Right forelimb (tissue), 1 donor: Measurements from ENCODE around the gene HYPK.
"Not testable (repeated sequence)": the region's sequence is repeated elsewhere in the genome, so short reads cannot be mapped to it uniquely, and the experiment has no call there.

ENCODE experiments used
- DNase-seq: peaks from one replicate; pipeline ENCODE4 v3.0.0-alpha.2; 2018

The HYPK gene

GRCh38 chr15:43795997-43796396 is 4.4 kb upstream of the HYPK start:
- no peak for DNase-seq

GRCh38 chr15:43796566-43796965 is 3.8 kb upstream of the HYPK start:
- DNase-seq, result no peak

DNA sequence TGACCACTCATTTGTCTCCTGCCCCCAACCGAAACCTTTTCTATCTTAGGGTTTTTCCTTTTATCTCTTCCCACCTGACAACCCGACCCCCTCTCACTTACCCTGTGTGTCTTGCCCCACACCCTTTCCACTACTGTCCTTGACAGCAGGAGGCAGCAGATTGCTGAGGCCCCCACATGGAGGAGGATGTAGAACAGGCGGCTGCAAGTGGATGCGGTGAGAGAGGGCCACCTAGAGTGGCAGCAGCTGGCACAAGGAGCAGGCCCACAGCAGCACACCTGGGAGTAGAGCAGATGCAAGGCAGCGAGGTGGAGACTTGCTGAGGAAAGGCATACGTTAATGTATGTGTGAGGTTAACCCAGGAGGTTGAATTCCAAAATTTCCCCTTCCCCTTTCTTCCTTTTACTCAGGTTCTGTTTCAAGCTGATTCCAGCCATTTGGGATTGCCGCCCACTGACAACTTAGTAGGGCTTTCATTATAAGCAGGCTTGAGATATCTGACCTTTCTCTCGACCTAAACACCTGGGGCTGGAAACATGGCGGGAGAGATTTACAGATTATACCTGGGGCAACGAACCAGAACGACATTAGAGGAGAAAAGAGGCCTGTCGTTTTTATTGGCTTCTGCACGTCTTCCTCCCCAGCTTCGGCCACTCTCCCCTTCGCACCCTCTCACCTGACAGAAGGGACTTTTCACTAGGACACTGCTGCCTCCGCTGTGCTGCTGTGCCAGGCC is 1.0 kb upstream of the HYPK start:
- DNase-seq, result no peak

- DNase-seq, result no peak
These were observed 484 bp upstream of the HYPK start, which contains the start of gene SERINC4 for GRCh38 chr15:43799945-43800285. TSS of gene SERINC4 (minus strand) at chr15:43800220. CDS start at chr15:43799986, 234 bp downstream.

- DNase-seq, result not testable (repeated sequence)
These were observed 2.3 kb downstream of the HYPK start for GRCh38 chr15:43802676-43803075.

DNA sequence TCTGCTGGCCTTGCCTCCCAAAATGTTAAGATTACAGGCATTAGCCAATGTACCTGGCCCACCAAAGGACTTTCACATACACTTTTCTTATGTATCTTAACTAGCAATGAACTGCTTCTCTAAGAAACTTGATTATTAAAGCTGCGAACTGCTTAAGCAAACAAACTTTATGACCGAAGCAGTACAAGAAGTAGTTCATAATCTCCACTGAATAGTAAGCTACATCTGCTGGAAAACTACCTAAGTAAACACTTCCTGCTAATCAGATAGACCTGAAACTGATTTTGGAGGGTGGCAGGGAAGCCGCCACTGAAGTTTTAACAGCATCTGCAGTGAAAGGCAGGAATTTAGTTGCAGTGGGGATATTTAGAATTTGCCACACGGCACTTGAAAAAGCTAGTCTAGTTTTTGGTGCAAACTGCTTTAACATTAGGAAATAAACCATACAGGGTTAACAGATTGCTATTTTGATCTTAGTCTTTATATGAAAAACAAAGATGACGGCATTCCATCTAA is 8.1 kb downstream of the HYPK start:
- no peak for DNase-seq

DNA sequence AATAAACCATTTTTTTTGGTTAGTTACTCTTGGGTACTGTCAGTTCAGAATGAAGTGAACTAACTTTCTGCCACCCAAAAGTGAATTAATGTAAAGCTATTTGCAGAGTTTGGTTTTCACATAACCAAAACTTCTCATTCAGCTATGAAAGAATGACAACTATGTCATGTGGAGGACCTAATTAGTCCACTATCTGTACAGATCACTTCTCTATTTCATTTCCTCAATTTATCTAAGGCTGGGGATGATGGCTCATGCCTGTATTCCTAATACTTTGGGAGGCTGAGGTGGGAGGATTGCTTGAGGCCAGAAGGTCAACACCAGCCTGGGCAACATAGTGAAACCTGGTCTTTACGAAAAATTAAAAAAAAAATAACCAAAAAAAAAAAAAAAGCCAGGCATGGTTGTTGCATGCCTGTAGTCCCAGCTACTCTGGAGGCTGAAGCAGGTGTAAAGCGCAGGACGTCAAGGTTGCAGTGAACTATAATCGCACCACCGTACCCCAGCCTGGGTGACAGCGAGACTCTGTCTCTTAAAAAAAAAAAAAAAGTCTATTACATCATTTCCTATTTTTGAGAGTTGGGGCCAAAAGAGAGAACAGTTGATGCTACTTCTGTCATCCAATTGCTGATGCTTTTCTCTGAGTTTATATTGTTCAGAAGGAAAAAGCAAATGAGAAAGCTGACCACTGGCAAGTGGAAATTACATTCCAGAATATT is 8.7 kb downstream of the HYPK start:
- no peak for DNase-seq

DNA sequence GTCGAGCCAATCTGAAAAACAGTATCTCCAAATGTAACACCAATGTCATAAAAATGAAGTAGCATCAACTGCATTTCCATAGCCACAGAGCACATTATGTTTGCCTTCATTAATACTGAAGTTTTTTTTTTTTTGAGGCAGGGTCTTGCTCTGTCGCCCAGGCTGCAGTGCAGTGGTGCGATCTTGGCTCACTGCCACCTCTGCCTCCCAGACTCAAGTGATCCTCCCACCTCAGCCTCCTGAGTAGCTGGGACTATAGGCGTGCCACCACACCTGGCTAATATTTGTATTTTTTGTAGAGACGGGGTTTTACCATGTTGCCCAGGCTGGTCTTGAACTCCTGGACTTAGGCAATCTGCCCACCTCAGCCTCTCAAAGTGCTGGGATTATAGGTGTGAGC is 14.7 kb downstream of the HYPK start:
- DNase-seq, result not testable (repeated sequence)

- DNase-seq, result no peak
These were observed 21.1 kb downstream of the HYPK start for GRCh38 chr15:43821505-43821904.

GRCh38 chr15:43824302-43825246 is 24.2 kb downstream of the HYPK start, which contains the start of gene MFAP1:
TSS of gene MFAP1 (minus strand) at chr15:43824690. CDS start at chr15:43824569, 121 bp downstream.
- DNase-seq, result peak; percentile 91

DNA sequence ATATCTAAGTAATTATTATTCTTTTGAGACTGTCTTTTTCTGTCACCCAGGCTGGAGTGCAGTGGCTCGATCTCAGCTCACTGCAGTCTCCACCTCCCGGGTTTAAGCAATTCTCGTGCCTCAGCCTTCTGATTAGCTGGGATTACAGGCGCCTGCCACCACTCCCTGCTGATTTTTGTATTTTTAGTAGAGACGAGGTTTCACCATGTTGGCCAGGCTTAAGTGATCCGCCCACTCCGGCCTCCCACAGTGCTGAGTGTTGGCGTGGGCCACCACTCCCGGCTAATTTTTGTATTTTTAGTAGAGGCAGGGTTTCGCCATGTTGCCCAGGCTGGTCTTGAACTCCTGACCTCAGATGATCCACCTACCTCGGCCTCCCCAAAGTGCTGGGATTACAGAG is 24.9 kb downstream of the HYPK start:
- not testable (repeated sequence) for DNase-seq

GRCh38 chr15:43826029-43826507 is 25.7 kb downstream of the HYPK start:
- no peak for DNase-seq

DNA sequence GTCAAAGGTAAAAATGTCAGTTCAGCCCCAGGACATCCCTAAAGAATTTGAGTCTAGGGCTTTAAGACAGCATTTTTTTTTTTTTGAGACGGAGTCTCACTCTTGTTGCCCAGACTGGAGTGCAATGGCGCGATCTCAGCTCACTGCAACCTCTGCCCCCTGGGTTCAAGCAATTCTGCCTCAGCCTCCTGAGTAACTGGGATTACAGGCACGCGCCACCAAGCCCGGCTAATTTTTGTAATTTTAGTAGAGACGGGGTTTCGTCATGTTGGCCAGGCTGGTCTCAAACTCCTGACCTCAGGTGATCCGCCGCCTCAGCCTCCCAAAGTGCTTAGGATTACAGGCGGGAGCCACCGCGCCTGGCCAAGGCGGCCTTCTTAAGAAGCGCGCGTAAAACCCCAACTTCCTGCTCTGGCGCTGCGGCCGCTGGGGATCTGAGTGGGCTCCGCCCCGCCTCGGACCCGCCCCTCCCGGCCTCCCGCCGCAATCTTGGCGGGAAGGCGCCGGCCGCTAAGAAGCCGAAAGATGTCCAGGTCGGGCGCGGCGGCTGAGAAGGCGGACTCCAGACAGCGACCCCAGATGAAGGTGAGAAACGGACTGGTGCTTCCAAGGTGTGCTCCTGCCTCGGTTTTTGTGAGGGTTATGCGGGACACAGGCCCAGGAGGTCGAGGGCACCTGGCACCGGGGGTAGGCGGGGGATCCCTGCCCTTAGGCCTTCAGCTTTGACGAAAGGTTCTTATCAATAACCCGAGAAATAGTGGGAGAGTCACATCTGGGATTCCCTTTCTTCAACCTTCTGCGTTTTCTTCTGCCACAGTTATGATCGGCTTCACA is 26.3 kb downstream of the HYPK start, which contains the start of gene WDR76:
WDR76 (plus strand) TSS at position 495 of the 834 bp plus-strand sequence; CDS start at position 526, 31 bp downstream.
- peak; percentile 86 for DNase-seq

DNA sequence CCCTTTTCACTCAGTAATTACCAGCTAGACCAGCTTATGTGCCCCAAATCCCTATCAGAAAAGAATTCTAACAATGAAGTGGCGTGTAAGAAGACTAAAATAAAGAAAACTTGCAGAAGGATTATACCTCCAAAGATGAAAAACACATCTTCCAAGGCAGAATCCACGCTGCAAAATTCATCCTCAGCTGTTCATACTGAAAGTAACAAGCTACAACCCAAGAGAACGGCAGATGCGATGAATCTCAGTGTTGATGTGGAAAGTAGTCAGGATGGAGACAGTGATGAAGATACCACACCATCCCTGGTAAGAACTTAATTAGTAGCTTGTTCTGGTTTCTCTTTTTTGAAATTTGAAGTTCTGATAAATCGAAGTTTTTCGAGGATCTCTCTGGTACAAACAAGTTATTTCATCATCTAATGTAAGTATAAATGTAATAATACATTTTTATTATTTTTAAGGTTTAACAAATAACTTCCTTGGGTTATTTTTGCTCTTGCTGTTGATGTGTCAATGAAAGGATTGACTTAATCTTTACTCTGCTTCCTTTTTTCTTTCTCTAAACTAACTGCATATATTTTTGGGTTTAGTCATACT is 27.8 kb downstream of the HYPK start:
- no peak for DNase-seq

DNA sequence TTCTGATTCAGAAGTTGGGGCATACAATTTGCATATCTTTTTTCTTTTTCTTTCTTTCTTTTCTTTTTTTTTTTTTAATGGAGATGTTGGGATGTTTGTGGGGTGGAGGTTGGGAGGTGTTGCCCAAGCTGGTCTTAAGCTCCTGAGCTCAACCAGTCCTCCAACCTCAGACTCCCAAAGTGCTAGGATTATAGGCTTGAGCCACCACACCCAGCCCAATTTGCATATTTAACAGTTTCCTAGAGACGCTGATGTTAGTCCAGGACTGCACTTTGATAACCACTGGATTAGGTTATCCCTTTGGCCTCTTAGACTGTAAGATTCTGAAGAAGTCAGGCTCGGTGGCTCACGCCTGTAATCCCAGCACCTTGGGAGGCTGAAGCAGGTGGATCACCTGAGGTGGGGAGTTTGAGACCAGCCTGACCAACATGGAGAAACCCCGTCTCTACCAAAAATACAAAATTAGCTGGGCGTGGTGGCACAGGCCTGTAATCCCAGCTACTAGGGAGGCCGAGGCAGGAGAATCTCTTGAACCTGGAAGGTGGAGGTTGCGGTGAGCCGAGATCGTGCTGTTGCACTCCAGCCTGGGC is 29.6 kb downstream of the HYPK start:
- not testable (repeated sequence) for DNase-seq

DNA sequence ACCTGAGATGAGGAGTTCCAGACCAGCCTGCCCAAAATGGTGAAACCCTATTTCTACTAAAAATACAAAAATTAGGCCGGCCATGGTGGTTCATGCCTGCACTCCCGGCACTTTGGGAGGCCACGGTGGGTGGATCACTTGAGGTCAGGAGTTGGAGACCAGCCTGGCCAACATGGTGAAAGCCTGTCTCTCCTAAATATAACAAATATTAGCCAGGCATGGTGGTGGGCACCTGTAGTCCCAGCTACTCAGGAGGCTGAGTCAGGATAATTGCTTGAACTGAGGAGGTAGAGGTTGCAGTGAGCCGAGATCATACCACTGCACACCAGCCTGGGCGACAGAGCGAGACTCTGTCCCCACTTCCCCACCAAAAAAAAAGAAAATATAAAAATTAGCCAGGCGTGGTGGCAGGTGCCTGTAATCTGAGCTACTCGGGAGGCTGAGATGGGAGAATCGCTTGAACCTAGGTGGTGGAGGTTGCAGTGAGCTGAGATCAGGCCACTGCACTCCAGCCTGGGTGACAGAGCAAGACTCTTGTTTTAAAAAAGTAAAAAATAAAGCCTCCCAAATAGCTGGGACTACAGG is 30.4 kb downstream of the HYPK start:
- not testable (repeated sequence) for DNase-seq

GRCh38 chr15:43831519-43832052 is 31.2 kb downstream of the HYPK start:
- DNase-seq, result not testable (repeated sequence)

DNA sequence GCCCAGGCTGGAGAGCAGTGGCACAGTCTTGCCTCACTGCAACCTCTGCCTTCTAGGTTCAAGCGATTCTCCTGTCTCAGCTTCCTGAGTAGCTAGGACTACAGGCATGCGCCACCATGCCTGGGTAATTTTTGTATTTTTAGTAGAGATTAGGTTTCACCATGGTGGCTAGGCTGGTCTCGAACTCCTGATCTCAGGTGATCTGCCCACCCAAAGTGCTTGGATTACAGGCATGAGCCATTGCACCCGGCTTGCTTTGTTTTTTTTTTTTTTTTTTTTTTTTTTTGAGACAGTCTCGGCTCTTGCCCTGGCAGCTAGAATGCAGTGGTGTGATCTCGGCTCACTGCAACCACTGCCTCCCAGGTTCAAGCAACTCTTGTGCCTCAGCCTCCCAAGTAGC is 32.1 kb downstream of the HYPK start:
- not testable (repeated sequence) for DNase-seq

- DNase-seq, result no peak
These were observed 45.0 kb downstream of the HYPK start for GRCh38 chr15:43845421-43845820.

- no peak for DNase-seq
These were observed 50.9 kb downstream of the HYPK start for GRCh38 chr15:43851251-43851650.
